H1 (cell line): ENCODE results near the gene USH2A.

Source experiments
- CTCF ChIP-seq, 3 experiments: IDR thresholded peaks; 1 replicate in 2 of 3; 2 replicates in 1 of 3; pipeline versions ENCODE4 v1.5.1 to v1.6.1; 2011; ENCODE audit warnings: low read length in 3 of 3, mild to moderate bottlenecking in 3 of 3, inconsistent platforms in 2 of 3, low read depth in 1 of 3, moderate library complexity in 1 of 3; ENCODE audit not compliant: insufficient read depth in 1 of 3; ENCODE audit errors: control extremely low read depth in 1 of 3
- MAX ChIP-seq: IDR thresholded peaks from 2 replicates; pipeline ENCODE4 v1.6.1; 2012; ENCODE audit warnings: inconsistent platforms
- NRF1 ChIP-seq: IDR thresholded peaks from 2 replicates; pipeline ENCODE4 v1.6.1; 2011; ENCODE audit warnings: mild to moderate bottlenecking, low read depth, low read length, improper control_type of control experiment
- RFX5 ChIP-seq: IDR thresholded peaks from 2 replicates; pipeline ENCODE4 v1.6.1; 2011; ENCODE audit warnings: low read depth, low read length, improper control_type of control experiment, borderline replicate concordance
- RXRA ChIP-seq: IDR thresholded peaks from 2 replicates; pipeline ENCODE4 v1.6.1; 2011; ENCODE audit warnings: low read depth, mild to moderate bottlenecking, low read length, moderate library complexity; ENCODE audit not compliant: insufficient read depth
- SRF ChIP-seq: IDR thresholded peaks from 2 replicates; pipeline ENCODE4 v1.6.1; 2011; ENCODE audit warnings: mild to moderate bottlenecking, low read depth, low read length, moderate library complexity
- TEAD4 ChIP-seq: IDR thresholded peaks from 2 replicates; pipeline ENCODE4 v1.6.1; 2012; ENCODE audit warnings: low read depth, low read length, inconsistent platforms, mixed read lengths

- TF ChIP-seq CTCF (IDR thresholded peaks at IDR 0.05; ENCODE audit: control extremely low read depth in 1 of 3, insufficient read depth in 1 of 3, low read depth in 1 of 3, low read length in 3 of 3) (no peak), RFX5 (no peak), SRF (no peak), TEAD4 (no peak), RXRA (no peak), NRF1 (no peak), MAX (no peak)
These were observed 377.8 kb downstream of the USH2A start for GRCh38 chr1:216045400-216045799.
